HEK293T (cell line): Measurements from ENCODE around the gene ZIC4.

ENCODE experiments used
- CTBP1 ChIP-seq: fragments of 450-650 bp; IDR thresholded peaks from 2 replicates; pipeline ENCODE4 v1.6.1; 2016; ENCODE audit warnings: borderline replicate concordance
- SUZ12 ChIP-seq: fragments of 450-650 bp; IDR thresholded peaks from 2 replicates; pipeline ENCODE4 v1.6.1; 2016; ENCODE audit warnings: mild to moderate bottlenecking

DNA sequence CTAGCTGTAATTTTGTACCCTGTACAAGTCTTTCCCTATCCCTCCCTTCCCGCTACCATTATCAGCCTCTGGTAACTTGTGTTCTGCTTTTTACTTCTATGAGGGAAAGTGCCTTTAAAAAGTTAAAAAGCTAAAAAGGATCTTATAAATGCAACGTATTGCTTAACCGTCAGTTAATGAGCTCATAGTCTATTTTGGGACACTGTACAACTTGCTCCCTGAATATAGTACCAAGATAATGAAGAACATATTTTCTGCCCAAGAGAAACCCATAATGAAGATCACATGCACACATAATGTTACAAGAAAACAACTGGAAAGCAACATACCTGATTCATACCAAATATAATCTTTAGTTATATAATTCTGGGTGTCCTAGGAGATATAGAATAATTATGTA is 25.4 kb upstream of the ZIC4 start:
- TF ChIP-seq SUZ12 (no peak), CTBP1 (no peak)
